AG10803 (cell line): Measurements from ENCODE around the gene MCM9.

Source experiments
- DNase-seq: peaks from one replicate; pipeline ENCODE4 v3.0.0; 2010; ENCODE audit warnings: low read depth
- H3K4me3 ChIP-seq: 2 replicates; pipeline ENCODE4 v1.5.1; 2011; ENCODE audit warnings: mild to moderate bottlenecking, low read length, control low read depth
- TF ChIP-seq, protein P1 (sequence below): conservative IDR thresholded peaks from 2 replicates; pipeline ENCODE4 v1.5.1; 2011; ENCODE audit warnings: mild to moderate bottlenecking, low read length, control low read depth, inconsistent platforms

MCM9 gene

DNA sequence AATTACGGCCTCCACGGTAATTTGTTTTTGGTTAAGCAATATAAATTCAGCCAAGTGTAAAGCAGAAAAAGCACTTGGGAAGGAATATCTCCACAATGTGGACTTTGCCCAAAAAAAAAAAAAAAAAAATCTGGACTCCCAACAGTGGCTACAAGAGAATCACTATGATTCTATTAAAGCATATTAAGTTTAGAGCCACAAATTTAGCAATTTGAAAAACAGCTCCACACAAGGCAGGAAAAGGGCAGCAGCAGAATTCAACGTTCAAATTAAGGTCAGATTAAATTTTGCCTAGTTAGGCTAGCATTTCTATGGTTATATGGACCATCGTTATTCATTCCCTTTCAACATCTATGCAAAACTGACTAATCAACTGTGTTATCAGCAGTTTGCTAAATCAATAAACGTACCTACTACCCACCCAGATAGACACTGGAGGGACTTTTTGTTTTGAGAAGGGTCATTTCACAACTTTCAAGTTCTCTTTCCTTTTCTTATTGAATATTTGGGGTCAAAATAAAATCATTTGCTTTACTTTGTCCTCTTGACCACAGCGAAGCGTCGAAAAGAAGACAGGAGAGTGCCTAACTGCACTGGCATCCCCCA is 1.0 kb downstream of the MCM9 start:
- DNase-seq: no peak
- peak overlapping the region; percentile 88 for H3K4me3 ChIP-seq

DNA sequence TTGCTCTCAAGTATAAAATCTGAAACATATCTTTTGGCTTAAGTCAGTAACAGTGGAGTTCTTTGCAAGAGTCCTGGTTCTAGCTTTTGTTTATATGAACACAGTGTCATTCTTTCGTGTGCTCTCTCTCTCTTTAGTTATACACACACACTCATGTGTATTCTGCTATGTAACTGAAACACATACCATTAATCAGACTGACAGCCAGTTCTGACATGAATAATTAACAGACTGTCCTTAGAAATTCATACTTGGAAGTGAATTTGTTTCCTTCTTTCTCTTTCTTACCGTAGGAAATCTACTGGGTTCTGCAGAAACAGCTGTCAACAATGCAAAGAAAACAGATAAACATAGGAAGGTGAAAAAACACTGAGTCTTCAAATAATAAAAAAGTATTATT is 2.5 kb downstream of the MCM9 start:
- H3K4me3 ChIP-seq: no peak overlapping the region
- DNase-seq: no peak
- TF ChIP-seq, protein P1, sequence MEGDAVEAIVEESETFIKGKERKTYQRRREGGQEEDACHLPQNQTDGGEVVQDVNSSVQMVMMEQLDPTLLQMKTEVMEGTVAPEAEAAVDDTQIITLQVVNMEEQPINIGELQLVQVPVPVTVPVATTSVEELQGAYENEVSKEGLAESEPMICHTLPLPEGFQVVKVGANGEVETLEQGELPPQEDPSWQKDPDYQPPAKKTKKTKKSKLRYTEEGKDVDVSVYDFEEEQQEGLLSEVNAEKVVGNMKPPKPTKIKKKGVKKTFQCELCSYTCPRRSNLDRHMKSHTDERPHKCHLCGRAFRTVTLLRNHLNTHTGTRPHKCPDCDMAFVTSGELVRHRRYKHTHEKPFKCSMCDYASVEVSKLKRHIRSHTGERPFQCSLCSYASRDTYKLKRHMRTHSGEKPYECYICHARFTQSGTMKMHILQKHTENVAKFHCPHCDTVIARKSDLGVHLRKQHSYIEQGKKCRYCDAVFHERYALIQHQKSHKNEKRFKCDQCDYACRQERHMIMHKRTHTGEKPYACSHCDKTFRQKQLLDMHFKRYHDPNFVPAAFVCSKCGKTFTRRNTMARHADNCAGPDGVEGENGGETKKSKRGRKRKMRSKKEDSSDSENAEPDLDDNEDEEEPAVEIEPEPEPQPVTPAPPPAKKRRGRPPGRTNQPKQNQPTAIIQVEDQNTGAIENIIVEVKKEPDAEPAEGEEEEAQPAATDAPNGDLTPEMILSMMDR: no peak

More for the DNA sequence above, 1.0 kb downstream of the MCM9 start:
- TF ChIP-seq, protein P1: no peak

DNA sequence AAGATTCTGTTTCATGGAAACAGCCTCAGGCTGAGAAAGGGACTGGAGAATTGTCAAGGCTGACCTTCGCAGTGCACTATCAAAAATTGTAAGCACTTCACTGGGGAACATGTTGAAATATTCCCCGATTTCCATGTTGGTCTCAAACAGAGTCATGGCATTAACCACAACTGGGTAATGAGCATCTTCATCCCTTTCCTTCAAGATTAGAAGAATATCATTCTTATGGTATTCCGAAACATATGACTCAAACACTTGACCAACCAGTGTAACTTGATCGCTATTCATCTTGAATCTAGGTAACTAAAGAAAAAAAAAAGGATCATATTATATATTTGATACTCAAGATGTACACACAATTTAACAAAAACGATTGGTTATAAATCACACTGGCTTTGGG is 3.5 kb downstream of the MCM9 start:
- no peak for DNase-seq
- no peak overlapping the region for H3K4me3 ChIP-seq

DNA sequence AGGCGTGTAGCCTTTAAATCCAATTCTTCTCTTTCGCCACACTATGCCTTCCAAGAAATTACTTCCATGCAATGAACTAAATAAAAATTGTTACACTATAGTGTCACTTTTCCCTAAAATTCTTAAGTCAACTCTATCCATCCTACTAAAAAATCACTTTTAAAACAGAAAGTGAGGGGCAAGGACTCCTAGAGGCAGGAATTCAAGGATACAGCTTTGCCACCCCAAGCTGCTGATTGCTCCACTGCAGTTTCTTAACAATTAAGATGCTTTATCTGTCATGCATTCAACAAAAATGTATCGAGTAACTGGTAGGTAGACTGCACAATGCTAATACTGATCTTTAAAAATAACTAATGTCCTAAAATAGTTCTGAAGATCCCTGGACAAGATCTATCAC is 4.3 kb downstream of the MCM9 start:
- DNase-seq: no peak
- TF ChIP-seq, protein P1: 0 out of 2 replicates have a peak, but pooled peaks have one; percentile 13
- no peak overlapping the region for H3K4me3 ChIP-seq

More for the DNA sequence above, 3.5 kb downstream of the MCM9 start:
- TF ChIP-seq, protein P1: no peak

DNA sequence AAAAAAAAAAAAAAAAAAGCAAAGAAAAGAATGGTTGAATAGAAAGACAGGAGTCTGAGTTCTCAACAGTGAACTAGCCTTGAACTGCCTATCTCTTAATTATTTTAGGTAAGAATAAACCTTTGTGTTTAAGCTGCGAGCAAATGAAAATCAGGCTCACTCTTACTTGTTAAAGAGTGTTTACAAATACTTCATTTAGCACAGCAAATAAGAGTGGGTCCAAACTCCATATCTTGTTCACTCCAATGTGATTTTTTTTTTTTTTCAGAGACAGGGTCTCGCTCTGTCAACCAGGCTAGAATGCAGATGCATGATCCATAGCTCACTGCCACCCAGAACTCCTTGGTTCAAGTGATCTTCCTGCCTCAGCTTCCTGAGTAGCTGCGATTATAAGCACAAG is 11.9 kb downstream of the MCM9 start:
- H3K4me3 ChIP-seq: no peak overlapping the region

DNA sequence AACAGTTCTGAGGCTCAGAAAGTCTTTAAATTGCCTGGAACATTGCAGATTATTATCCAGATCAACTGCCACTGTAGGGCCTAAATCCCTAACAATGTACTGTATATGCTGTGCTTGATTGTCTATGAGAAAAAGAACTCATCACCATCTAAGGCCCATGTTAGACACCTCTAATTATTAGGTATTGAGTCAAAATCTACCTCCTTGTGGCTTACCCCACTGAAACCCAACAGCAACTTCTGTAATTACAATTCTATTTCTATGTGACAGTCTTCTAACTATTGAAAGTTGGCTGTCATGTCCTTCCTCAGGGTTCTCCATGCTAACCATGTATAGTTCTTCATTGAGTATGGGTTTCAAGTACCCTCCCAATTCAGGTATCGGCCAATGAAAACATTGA is 13.9 kb downstream of the MCM9 start:
- H3K4me3 ChIP-seq: no peak overlapping the region
- TF ChIP-seq, protein P1: no peak
- DNase-seq: no peak

More for the DNA sequence above, 11.9 kb downstream of the MCM9 start:
- TF ChIP-seq, protein P1: no peak
- DNase-seq: no peak

DNA sequence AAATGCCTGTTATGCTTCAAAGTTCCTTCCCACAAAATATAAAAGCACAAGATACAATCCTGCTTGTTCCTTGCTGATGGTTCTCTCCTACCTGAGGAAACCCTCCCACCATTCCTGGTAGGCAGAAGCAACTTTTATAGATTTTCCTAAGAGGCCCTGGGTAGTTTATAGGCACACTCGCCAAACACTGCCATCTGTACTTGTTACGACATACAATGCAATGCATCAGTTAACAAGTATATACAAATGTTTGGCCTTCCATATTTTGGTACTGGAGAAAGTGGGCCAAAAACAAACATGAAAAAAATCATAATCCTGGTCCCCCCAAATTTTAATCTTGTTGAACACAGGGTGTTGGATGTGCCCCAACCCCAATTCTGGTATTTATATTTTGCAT is 16.6 kb downstream of the MCM9 start:
- TF ChIP-seq, protein P1: no peak
- peak; percentile 40 for DNase-seq
- no peak overlapping the region for H3K4me3 ChIP-seq
